ENCODE results near the gene TFEB.

DNA sequence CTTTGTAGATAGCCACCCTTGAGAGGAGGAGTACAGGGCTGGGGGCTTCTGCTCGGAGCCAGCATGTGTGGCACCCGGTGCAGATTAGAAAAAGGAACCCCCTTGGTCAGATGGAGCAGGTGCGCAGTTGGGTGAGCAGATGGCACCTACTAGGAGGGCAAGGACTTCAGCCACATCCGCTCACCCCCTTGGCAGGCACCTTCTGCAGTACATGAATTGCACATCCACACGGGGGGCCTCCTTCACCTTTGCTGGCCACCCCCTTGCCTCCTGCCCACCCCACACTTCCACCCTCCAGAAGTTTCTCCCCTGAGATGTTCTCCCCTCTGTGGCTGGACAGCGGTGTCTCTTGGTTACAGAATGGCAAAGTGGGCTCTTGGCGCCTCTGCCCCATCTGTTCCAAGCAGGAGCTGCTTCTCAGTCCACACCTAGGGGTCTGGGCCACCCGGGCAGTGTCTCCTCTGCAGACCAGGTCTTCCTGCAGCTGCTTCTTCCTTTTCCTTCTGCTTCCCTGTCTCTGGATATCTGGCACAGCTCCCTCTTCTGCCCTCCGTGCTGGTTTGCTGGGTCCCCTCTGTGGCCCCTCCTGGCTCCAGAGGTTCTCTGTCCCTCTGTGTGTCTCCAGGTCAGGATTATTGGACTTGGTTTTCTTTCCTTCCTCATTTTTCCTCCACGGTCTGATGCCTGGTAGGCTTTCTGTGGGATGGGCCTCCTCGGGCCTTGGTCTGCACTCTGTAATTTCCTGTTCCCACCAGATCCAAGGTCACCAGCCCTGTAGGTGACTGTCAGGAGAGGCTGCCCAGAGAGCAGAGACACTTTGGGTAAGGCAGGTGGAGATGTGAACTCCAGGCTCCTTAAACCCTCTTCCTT is 93.1 kb downstream of the TFEB start:
- TF ChIP-seq CTCF (IDR thresholded peaks at IDR 0.05; ENCODE audit: low read depth, low read length, poor library complexity, severe bottlenecking) (no peak), EZH2phosphoT487 (IDR thresholded peaks at IDR 0.05; ENCODE audit: borderline replicate concordance, low read length) (no peak)

Data from DOHH2 (cell line).